BE2C (cell line): ENCODE results near the gene SNTN.

Experiments used
- DNase-seq: peaks from one replicate; pipeline ENCODE4 v3.0.0-alpha.2; 2020
- H3K27me3 ChIP-seq: fragments of 250-450 bp; sonication (Bioruptor Pico); 2 replicates; pipeline ENCODE4 v1.5.1; 2020; ENCODE audit warnings: mild to moderate bottlenecking
- H3K36me3 ChIP-seq: fragments of 250-450 bp; sonication (Bioruptor Pico); 2 replicates; pipeline ENCODE4 v1.5.1; 2020; ENCODE audit warnings: mild to moderate bottlenecking
- H3K4me1 ChIP-seq: fragments of 250-450 bp; sonication (Bioruptor Pico); 2 replicates; pipeline ENCODE4 v1.5.1; 2020
- H3K4me3 ChIP-seq: 2 replicates; pipeline ENCODE4 v1.5.1; 2011; ENCODE audit warnings: low read depth, low read length
- H3K9me3 ChIP-seq: fragments of 250-450 bp; sonication (Bioruptor Pico); 2 replicates; pipeline ENCODE4 v1.5.1; 2020
- TF ChIP-seq, protein P1 (sequence below): IDR thresholded peaks from 2 replicates; pipeline ENCODE4 v1.5.1; 2012; ENCODE audit warnings: mild to moderate bottlenecking, low read depth, low read length

SNTN gene

DNA sequence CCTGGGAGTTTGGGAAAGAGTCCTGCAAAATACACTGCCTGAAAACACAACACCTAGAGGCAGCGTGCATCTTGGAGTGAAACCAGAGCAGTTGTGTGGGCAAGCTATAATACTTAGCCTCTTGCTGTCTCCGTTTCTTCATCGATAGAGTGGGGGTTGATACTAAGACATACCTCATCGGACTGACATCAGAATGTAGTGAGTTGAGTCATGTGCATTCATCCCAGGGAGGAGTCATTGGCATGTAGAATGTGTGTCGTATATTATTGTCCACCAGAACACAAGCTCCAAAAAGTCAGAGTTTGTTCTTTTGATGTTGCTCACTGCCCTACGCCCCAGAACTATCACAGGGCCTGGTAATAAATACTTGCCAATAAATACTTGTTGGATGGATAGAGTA is 4.3 kb downstream of the SNTN start:
- TF ChIP-seq, protein P1, sequence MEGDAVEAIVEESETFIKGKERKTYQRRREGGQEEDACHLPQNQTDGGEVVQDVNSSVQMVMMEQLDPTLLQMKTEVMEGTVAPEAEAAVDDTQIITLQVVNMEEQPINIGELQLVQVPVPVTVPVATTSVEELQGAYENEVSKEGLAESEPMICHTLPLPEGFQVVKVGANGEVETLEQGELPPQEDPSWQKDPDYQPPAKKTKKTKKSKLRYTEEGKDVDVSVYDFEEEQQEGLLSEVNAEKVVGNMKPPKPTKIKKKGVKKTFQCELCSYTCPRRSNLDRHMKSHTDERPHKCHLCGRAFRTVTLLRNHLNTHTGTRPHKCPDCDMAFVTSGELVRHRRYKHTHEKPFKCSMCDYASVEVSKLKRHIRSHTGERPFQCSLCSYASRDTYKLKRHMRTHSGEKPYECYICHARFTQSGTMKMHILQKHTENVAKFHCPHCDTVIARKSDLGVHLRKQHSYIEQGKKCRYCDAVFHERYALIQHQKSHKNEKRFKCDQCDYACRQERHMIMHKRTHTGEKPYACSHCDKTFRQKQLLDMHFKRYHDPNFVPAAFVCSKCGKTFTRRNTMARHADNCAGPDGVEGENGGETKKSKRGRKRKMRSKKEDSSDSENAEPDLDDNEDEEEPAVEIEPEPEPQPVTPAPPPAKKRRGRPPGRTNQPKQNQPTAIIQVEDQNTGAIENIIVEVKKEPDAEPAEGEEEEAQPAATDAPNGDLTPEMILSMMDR, result no peak
- Histone ChIP-seq H3K9me3 (no peaks in the 10 kb centered on the region), H3K4me1 (no peaks in the 10 kb centered on the region), H3K36me3 (no peaks in the 10 kb centered on the region), H3K27me3 (peaks cover 5% of the 10 kb centered on the region; the same call in 1 of the 2 replicates), H3K4me3 (no peak overlapping the region)
- no peak for DNase-seq

DNA sequence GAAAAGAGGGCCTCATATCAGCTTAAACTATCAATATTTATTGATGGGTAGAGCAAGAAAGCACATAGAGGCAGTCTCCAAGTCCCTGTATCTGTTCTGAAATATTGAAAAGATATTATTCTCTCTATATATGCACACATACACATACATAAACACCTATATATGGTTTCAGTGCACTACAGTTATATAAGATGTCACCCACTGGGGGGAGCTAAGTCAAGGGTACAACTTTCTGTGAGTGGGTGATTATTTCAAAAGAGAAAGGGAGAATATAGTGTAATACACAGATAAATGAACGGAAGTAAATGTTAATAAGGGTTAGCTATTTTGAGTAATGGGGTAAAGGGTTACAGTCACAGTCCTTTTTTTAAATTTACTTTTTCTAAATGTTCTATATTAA is 8.8 kb downstream of the SNTN start:
- DNase-seq, result peak; percentile 11
- H3K36me3 ChIP-seq, result no peaks in the 10 kb centered on the region
- H3K4me3 ChIP-seq, result no peak overlapping the region
- TF ChIP-seq, protein P1, result peak; percentile 48
- no peaks in the 10 kb centered on the region for H3K9me3 ChIP-seq
- H3K4me1 ChIP-seq, result no peaks in the 10 kb centered on the region
- H3K27me3 ChIP-seq, result peaks cover 4% of the 10 kb centered on the region; the same call in 1 of the 2 replicates

DNA sequence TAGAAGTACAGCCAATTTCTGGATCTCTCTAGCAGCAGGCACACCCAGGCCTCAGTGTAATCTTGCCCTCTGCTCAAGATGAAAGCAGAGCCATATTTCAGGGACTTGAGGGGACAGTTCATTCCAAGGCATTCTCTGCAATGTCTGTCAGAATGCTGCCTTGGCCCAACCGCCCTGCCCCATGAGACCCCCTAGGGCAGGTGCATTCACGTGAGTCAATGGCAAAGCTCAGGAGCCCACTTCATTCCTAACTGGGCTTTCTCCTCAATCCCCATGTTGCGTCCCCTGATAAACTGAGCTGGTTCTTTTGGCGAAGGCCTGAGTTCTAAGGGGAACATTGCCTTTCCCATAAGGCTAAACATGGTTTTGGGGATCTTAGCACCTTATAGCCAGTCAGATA is 9.5 kb downstream of the SNTN start:
- H3K36me3 ChIP-seq, result no peaks in the 10 kb centered on the region
- no peak overlapping the region for H3K4me3 ChIP-seq
- H3K27me3 ChIP-seq, result peaks cover 4% of the 10 kb centered on the region; the same call in 1 of the 2 replicates
- TF ChIP-seq, protein P1, result no peak
- H3K9me3 ChIP-seq, result no peaks in the 10 kb centered on the region
- H3K4me1 ChIP-seq, result no peaks in the 10 kb centered on the region
- no peak for DNase-seq

DNA sequence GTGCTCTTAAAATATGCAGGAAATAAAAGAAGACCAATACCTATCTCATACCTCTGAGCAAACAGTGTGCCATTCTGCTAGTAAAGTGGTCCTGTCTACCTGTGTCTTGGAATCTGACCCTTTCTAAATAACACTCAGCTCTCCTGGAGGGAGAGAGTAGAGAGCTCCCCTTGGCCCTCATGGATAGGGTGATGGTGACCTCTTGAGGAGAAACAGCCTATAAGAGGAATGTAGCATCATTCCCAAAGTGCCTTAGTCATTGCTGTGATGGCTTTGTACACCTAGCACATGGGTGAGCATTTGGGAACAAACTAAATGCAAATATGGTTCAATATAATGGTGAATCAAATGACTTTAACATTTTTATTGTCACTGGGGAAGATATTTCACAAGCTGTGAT is 10.0 kb downstream of the SNTN start:
- Histone ChIP-seq H3K4me1 (no peaks in the 10 kb centered on the region), H3K9me3 (no peaks in the 10 kb centered on the region), H3K36me3 (no peaks in the 10 kb centered on the region), H3K4me3 (no peak overlapping the region), H3K27me3 (peaks cover 4% of the 10 kb centered on the region; the same call in 1 of the 2 replicates)
- TF ChIP-seq, protein P1, result no peak
- no peak for DNase-seq

GRCh38 chr3:63670544-63670943 is 18.1 kb downstream of the SNTN start:
- no peak for DNase-seq

GRCh38 chr3:63673111-63673510 is 20.6 kb downstream of the SNTN start:
- DNase-seq, result no peak
- H3K27me3 ChIP-seq, result peaks cover 12% of the 10 kb centered on the region
- no peaks in the 10 kb centered on the region for H3K9me3 ChIP-seq
- TF ChIP-seq, protein P1, result no peak
- H3K4me1 ChIP-seq, result no peaks in the 10 kb centered on the region
- H3K4me3 ChIP-seq, result no peak overlapping the region
- no peaks in the 10 kb centered on the region for H3K36me3 ChIP-seq

More at GRCh38 chr3:63670544-63670943, 18.1 kb downstream of the SNTN start:
- TF ChIP-seq, protein P1, result no peak
- no peaks in the 10 kb centered on the region for H3K9me3 ChIP-seq
- no peaks in the 10 kb centered on the region for H3K36me3 ChIP-seq
- no peaks in the 10 kb centered on the region for H3K4me1 ChIP-seq
- no peak overlapping the region for H3K4me3 ChIP-seq
- peaks cover 9% of the 10 kb centered on the region for H3K27me3 ChIP-seq
